ENCODE results near the gene PTPRM. TPM values are rescaled to one million over a fixed set of nuclear protein-coding genes. Genes with fewer than 3 reads are reported as not detected.

The PTPRM gene
- total RNA-seq, 1 experiment from 2014 or later: 100.0 TPM

DNA sequence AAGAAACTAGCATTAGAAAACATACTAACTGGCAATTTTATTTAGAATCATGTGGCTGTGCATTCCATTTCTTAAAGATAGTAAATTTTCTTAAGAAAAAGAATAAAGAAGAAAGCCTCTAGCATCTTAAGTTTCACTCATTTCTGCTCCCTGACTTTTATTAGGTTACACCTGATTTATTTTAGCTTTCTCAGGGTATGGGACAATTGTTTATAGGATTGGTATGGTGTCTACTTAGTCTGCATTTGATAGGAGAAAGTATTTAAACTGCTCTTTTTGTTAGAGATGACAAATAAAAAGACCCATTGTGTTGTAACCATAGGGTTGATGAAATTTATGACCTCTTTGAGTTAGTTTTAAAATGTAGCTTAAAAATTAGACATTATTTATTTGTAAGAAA is 115.2 kb downstream of the PTPRM start:
- no TSS peak for BruUV-seq (replicated peaks)
- H3K36me3 Mint-ChIP-seq (ENCODE audit: insufficient read depth, unreplicated experiment): no peaks in the 10 kb centered on the region
- no peak overlapping the region for H3K4me3 Mint-ChIP-seq (ENCODE audit: unreplicated experiment)
- H3K36me3 ChIP-seq (ENCODE audit: control insufficient read depth, insufficient read depth, low read length): no peaks in the 10 kb centered on the region
- H3K9me3 ChIP-seq: no peaks in the 10 kb centered on the region
- no peak overlapping the region for H3K27ac Mint-ChIP-seq (ENCODE audit: unreplicated experiment)
- CTCF ChIA-PET: no interaction called here
- H3K27me3 Mint-ChIP-seq (ENCODE audit: insufficient read depth, unreplicated experiment): no peaks in the 10 kb centered on the region
- H3K4me1 Mint-ChIP-seq (ENCODE audit: low read depth, unreplicated experiment): peaks cover 10% of the 10 kb centered on the region
- no peak for DNase-seq
- TF ChIP-seq, protein P1, sequence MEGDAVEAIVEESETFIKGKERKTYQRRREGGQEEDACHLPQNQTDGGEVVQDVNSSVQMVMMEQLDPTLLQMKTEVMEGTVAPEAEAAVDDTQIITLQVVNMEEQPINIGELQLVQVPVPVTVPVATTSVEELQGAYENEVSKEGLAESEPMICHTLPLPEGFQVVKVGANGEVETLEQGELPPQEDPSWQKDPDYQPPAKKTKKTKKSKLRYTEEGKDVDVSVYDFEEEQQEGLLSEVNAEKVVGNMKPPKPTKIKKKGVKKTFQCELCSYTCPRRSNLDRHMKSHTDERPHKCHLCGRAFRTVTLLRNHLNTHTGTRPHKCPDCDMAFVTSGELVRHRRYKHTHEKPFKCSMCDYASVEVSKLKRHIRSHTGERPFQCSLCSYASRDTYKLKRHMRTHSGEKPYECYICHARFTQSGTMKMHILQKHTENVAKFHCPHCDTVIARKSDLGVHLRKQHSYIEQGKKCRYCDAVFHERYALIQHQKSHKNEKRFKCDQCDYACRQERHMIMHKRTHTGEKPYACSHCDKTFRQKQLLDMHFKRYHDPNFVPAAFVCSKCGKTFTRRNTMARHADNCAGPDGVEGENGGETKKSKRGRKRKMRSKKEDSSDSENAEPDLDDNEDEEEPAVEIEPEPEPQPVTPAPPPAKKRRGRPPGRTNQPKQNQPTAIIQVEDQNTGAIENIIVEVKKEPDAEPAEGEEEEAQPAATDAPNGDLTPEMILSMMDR (IDR thresholded peaks at IDR 0.05; ENCODE audit: insufficient read depth in 1 of 2, low read depth in 1 of 2, low read length in 1 of 2, severe bottlenecking in 1 of 2, unreplicated experiment in 1 of 2): no peak
- intact Hi-C loops (cut with micrococcal nuclease; ENCODE audit: unreplicated experiment): no loop called here
- no peaks in the 10 kb centered on the region for H3K27me3 ChIP-seq (replicated peaks; ENCODE audit: control insufficient read depth, insufficient read depth, low read length)
- H3K4me3 ChIP-seq (ENCODE audit: low read depth, low read length): no peak overlapping the region
- peaks cover 18% of the 10 kb centered on the region; the same call in 1 of the 2 replicates for H3K4me1 ChIP-seq
- no peaks in the 10 kb centered on the region for H3K9me3 Mint-ChIP-seq (ENCODE audit: unreplicated experiment)
- POLR2A ChIA-PET: no interaction called here

DNA sequence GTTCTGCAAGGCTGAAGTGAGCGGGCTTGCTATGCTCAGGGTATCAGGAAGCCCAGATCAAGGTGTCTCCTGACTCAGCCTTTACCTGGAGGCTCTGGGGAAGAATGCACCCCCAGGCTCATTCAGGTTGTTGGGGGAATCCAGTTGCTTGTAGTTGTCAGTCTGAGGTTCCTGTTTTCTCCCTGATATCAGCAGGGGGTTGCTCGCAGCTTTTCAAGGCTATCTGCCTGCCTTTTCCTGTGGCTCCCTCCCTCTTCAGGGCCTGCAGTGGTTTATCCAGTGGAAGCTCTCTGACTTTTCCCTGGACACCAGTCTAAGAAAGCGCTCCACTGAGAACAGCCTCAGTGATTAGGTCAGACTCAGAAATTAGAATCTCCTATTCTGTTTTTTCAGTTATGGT is 116.6 kb downstream of the PTPRM start:
- H3K9me3 Mint-ChIP-seq (ENCODE audit: unreplicated experiment): no peaks in the 10 kb centered on the region
- peaks cover 4% of the 10 kb centered on the region for H3K36me3 Mint-ChIP-seq (ENCODE audit: insufficient read depth, unreplicated experiment)
- H3K9me3 ChIP-seq: no peaks in the 10 kb centered on the region
- H3K4me1 ChIP-seq: peaks cover 18% of the 10 kb centered on the region; the same call in 1 of the 2 replicates
- POLR2A ChIA-PET: no interaction called here
- no peak for DNase-seq
- no peak overlapping the region for H3K4me3 ChIP-seq (ENCODE audit: low read depth, low read length)
- no peaks in the 10 kb centered on the region for H3K27me3 Mint-ChIP-seq (ENCODE audit: insufficient read depth, unreplicated experiment)
- intact Hi-C loops (cut with micrococcal nuclease; ENCODE audit: unreplicated experiment): no loop called here
- no peaks in the 10 kb centered on the region for H3K36me3 ChIP-seq (ENCODE audit: control insufficient read depth, insufficient read depth, low read length)
- TF ChIP-seq, protein P1 (IDR thresholded peaks at IDR 0.05; ENCODE audit: insufficient read depth in 1 of 2, low read depth in 1 of 2, low read length in 1 of 2, severe bottlenecking in 1 of 2, unreplicated experiment in 1 of 2): no peak
- no peaks in the 10 kb centered on the region for H3K27me3 ChIP-seq (replicated peaks; ENCODE audit: control insufficient read depth, insufficient read depth, low read length)
- H3K27ac Mint-ChIP-seq (ENCODE audit: unreplicated experiment): no peak overlapping the region
- CTCF ChIA-PET: interaction anchor here (0.7 kb wide), 1 partner anchor 253 kb away, joined by 5 read pairs; no protein-coding TSS in a partner anchor
- H3K4me3 Mint-ChIP-seq (ENCODE audit: unreplicated experiment): no peak overlapping the region
- H3K4me1 Mint-ChIP-seq (ENCODE audit: low read depth, unreplicated experiment): peaks cover 10% of the 10 kb centered on the region
- BruUV-seq (replicated peaks): no TSS peak

GRCh38 chr18:7684357-7684756 is 117.2 kb downstream of the PTPRM start:
- TF ChIP-seq, protein P1 (IDR thresholded peaks at IDR 0.05; ENCODE audit: insufficient read depth in 1 of 2, low read depth in 1 of 2, low read length in 1 of 2, severe bottlenecking in 1 of 2, unreplicated experiment in 1 of 2): no peak
- CTCF ChIA-PET: no interaction called here

More at GRCh38 chr18:7684357-7684756, 117.2 kb downstream of the PTPRM start:
- Histone ChIP-seq H3K9me3 (no peaks in the 10 kb centered on the region), H3K4me3 (ENCODE audit: low read depth, low read length) (no peak overlapping the region), H3K4me1 (peaks cover 15% of the 10 kb centered on the region; the same call in 1 of the 2 replicates), H3K36me3 (ENCODE audit: control insufficient read depth, insufficient read depth, low read length) (no peaks in the 10 kb centered on the region), H3K27me3 (replicated peaks; ENCODE audit: control insufficient read depth, insufficient read depth, low read length) (no peaks in the 10 kb centered on the region)
- Mint-ChIP-seq H3K36me3 (ENCODE audit: insufficient read depth, unreplicated experiment) (peaks cover 7% of the 10 kb centered on the region), H3K27me3 (ENCODE audit: insufficient read depth, unreplicated experiment) (no peaks in the 10 kb centered on the region), H3K9me3 (ENCODE audit: unreplicated experiment) (no peaks in the 10 kb centered on the region), H3K4me3 (ENCODE audit: unreplicated experiment) (no peak overlapping the region), H3K4me1 (ENCODE audit: low read depth, unreplicated experiment) (peaks cover 10% of the 10 kb centered on the region), H3K27ac (ENCODE audit: unreplicated experiment) (no peak overlapping the region)
- no TSS peak for BruUV-seq (replicated peaks)
- intact Hi-C loops (cut with micrococcal nuclease; ENCODE audit: unreplicated experiment): no loop called here
- POLR2A ChIA-PET: no interaction called here
- DNase-seq: no peak

Data from Caco-2 (cell line).